ENCODE data around the gene SPDYA.

DNA sequence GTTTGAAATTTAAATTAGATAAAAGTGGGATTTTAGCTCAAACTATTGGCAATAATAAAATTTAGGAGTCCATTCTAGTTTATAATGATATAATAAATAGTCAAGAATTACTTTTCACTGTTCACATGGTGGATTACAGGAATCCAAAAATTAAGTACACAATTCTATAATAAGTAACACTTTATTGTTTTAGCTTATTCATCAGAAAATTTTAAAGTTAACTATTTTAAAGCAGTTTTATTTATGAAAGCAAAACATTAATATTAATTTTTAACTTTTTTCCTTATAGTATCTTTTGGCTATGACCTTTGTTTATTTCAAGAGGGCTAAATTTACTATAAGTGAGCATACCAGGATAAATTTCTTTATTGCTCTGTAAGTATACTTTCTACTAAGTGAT, 11.4 kb downstream of the SPDYA start:
- TF ChIP-seq, protein P1, sequence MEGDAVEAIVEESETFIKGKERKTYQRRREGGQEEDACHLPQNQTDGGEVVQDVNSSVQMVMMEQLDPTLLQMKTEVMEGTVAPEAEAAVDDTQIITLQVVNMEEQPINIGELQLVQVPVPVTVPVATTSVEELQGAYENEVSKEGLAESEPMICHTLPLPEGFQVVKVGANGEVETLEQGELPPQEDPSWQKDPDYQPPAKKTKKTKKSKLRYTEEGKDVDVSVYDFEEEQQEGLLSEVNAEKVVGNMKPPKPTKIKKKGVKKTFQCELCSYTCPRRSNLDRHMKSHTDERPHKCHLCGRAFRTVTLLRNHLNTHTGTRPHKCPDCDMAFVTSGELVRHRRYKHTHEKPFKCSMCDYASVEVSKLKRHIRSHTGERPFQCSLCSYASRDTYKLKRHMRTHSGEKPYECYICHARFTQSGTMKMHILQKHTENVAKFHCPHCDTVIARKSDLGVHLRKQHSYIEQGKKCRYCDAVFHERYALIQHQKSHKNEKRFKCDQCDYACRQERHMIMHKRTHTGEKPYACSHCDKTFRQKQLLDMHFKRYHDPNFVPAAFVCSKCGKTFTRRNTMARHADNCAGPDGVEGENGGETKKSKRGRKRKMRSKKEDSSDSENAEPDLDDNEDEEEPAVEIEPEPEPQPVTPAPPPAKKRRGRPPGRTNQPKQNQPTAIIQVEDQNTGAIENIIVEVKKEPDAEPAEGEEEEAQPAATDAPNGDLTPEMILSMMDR (IDR thresholded peaks at IDR 0.05): no peak
- TF ChIP-seq EZH2phosphoT487 (IDR thresholded peaks at IDR 0.05): no peak
- no peak for TF ChIP-seq EZH2 (IDR thresholded peaks at IDR 0.05)
